Measurements from ENCODE around the gene ATP6V0C. TPM values are rescaled to one million over a fixed set of nuclear protein-coding genes. Genes with fewer than 3 reads are reported as not detected.

Gene ATP6V0C
- total and polyA plus RNA-seq, 2 donors (not counting 1 experiment from before 2014, with no cell fraction given) = 118 to 176 TPM

- Mint-ChIP-seq H3K4me3 (peak overlapping the region; percentile 81), H3K4me1 (peaks cover 66% of the 10 kb centered on the region)
- H3K4me2 ChIP-seq (replicated peaks; ENCODE audit: low read depth, low read length, poor library complexity, severe bottlenecking) = peak overlapping the region; percentile 75
These were observed 5.9 kb downstream of the ATP6V0C start for GRCh38 chr16:2519711-2520080.

More at GRCh38 chr16:2519711-2520080, 5.9 kb downstream of the ATP6V0C start:
- Histone ChIP-seq H3K27ac (ENCODE audit: low read length in 2 of 2) (peak overlapping the region; percentile 62 to 93), H3K9me3 (ENCODE audit: control extremely low read depth in 1 of 3, control insufficient read depth in 2 of 3, insufficient read depth in 1 of 3, low read length in 2 of 3) (peaks cover 0 to 3% (median 0%) of the 10 kb centered on the region in 3 donors), H3K4me3 (ENCODE audit: control extremely low read depth in 1 of 5, extremely low read depth in 1 of 5, insufficient read depth in 1 of 5, low read depth in 2 of 5, low read length in 4 of 5) (peak overlapping the region in 3 of 5 experiments; percentile 24 to 60 (median 59)), H3K79me2 (ENCODE audit: control insufficient read depth, insufficient read depth, low read length) (peaks cover 85% of the 10 kb centered on the region), H3K36me3 (replicated peaks in 1 of 2; ENCODE audit: control extremely low read depth in 1 of 2, control insufficient read depth in 1 of 2, extremely low read depth in 1 of 2, insufficient read depth in 2 of 2, low read length in 1 of 2) (peaks cover 0 to 46% of the 10 kb centered on the region in 2 experiments), H3K4me1 (ENCODE audit: control insufficient read depth in 2 of 2, insufficient read depth in 2 of 2, low read length in 2 of 2) (peaks cover 56 to 62% of the 10 kb centered on the region in 2 donors), H2AFZ (ENCODE audit: insufficient read depth, low read depth, low read length, poor library complexity, severe bottlenecking) (no peak overlapping the region), H4K20me1 (ENCODE audit: control insufficient read depth, insufficient read depth, low read length, poor library complexity, severe bottlenecking) (peaks cover 55% of the 10 kb centered on the region), H3K9ac (ENCODE audit: low read length) (no peak overlapping the region), H3K27me3 (replicated peaks in 1 of 4; ENCODE audit: control extremely low read depth in 1 of 4, control insufficient read depth in 3 of 4, insufficient read depth in 4 of 4, low read length in 3 of 4) (no peaks in the 10 kb centered on the region)
- DNase-seq (peak; percentile 45), ATAC-seq (ENCODE audit: low read depth) (no peak)
- H3K9me3 Mint-ChIP-seq (ENCODE audit: insufficient read depth) = no peaks in the 10 kb centered on the region
- intact Hi-C loops (cut with micrococcal nuclease) = loop anchor here (1.0 kb wide), 2 partner anchors 12 to 13 kb away; no protein-coding TSS in a partner anchor
- H3K27me3 Mint-ChIP-seq = no peaks in the 10 kb centered on the region
- ChIA-PET POLR2A (interaction anchor here (0.8 to 3.0 kb wide), 5 partner anchors 10 to 45 kb away, joined by 4 to 66 read pairs (median 17); partner anchors contain the start of genes CEMP1, PDPK1 and TBC1D24), CTCF (interaction anchor here (0.6 to 1.9 kb wide), 6 partner anchors 10 to 325 kb away, joined by 3 to 12 read pairs (median 7); partner anchors contain the start of genes CEMP1 and ECI1)
- no peak for TF ChIP-seq EZH2 (IDR thresholded peaks at IDR 0.05; ENCODE audit: borderline replicate concordance, insufficient read depth, low read depth, low read length, poor library complexity, severe bottlenecking)
- no peak for TF ChIP-seq CTCF (IDR thresholded peaks at IDR 0.05)
- WGBS (ENCODE audit: insufficient coverage) = 88% methylated on average over 17 of the region's 22 CpGs
- H3K27ac Mint-ChIP-seq = peak overlapping the region; percentile 93
